GM21529 (cell line): ENCODE measurements around the gene AGAP1.
"Not testable (repeated sequence)": the region's sequence is repeated elsewhere in the genome, so short reads cannot be mapped to it uniquely, and the experiment has no call there.

Experiments
- ATAC-seq: cut with Tn5 transposase; IDR thresholded peaks from one replicate; pipeline ENCODE4 v1.9.1; 2021; ENCODE audit not compliant: unreplicated experiment

AGAP1 gene

DNA sequence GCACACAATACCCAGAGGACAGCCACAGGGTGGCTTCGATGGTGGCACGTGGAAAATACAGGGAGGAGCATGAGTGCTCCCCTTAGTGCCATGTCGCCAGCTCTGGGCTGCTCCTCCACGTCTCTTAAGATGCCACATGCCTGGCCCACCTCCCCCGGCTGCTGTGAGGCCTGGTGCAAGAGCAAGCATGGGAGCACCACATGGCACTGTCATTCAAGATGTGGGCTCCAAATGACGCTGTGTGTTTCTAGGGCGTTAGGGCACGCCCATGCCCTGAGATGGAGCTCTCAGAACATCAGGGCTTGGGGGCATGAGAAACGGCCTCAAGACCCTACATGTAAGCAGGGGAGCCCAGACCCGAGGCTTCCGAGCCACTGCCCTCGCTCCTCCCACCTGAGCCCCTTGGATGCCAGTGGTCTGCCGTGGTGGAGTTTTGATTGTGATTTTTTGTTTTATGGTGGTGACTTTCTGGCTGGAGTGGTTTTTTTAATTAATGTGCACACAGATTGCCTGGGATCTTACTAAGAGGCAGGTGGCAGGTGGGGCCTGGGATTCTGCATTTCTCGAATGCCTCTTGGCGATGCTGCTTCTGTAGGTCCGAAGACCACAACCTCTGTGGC lies 435.0 kb downstream of the AGAP1 start:
- ATAC-seq, result no peak

GRCh38 chr2:235930701-235931100 lies 436.9 kb downstream of the AGAP1 start:
- ATAC-seq, result no peak

- ATAC-seq, result no peak
These were observed 437.8 kb downstream of the AGAP1 start for GRCh38 chr2:235931676-235932075.

DNA sequence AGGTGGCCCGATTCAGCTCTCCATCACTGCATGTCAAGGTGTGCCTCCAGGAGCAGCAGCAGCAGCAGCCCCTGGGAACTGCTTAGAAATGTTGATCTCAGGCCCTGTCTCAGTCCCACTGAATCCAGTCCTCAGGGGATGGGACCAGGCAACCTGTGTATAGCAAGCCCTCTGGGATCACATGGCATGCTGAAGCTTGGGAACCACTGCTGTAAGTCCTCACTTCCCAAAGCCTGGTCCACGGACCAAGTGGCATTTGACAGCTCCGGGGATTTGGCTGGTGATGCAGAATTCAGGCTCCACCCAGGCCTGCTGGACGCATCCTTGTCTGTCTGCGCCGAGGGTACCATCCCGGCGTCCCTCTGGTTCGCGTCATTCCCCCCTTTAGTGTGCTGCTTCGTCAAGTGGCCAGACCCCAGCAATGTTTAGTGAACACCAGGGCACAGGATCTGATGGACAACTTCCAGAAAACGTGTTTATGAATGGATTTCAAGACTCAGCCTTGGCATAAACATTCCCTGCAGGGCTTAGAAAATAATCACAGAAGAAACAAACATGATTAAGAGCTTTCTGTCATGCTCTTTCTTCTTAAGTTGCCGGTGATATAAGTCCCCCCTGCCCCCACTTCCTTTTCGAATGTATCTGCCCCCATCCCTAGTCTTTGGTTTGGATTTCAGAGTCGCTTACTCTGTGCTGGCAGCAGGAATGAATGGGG lies 440.4 kb downstream of the AGAP1 start:
- ATAC-seq, result no peak

GRCh38 chr2:235934774-235935484 lies 441.1 kb downstream of the AGAP1 start:
- no peak for ATAC-seq

DNA sequence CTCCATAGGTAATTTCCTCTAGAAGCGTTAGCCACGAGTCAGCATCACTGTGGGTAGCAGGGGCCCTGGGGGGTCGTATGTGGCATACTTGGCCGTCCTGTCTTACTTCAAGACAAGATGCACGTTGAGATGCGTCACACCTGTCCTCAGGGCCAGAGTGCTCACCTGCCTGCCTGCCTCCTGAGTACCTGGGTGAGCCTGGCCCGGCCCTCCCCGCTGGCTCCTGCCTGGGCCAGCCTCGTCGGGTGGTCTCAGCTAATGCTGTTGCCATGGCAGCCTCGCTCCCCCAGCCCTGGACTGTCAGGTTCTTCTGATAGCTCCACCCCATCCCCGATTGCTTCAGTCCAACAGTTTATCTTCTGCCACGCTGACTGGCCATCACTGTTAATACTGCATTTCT lies 441.9 kb downstream of the AGAP1 start:
- ATAC-seq, result no peak

- ATAC-seq, result no peak
These were observed 442.6 kb downstream of the AGAP1 start for GRCh38 chr2:235936493-235936892.

- no peak for ATAC-seq
These were observed 443.2 kb downstream of the AGAP1 start for GRCh38 chr2:235937087-235937486.

DNA sequence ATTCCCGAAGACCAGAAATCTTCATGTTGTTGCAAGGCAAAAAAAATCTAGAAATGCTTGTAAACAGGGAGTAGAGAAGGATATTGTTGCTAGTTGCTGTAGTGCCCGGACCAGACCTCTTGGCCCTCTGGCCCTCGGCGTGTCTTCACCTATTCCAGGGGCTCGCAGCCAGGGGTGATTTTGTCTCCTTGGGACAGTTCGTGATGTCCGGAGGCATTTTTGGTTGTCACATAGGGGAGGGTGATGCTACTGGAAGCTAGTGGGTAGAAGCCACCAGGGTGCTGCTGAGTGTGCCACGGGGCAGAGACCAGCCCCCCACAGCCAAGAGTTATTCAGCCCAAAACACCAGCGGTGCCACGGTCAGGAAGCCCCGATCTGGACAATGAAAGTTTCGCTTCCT lies 443.7 kb downstream of the AGAP1 start:
- no peak for ATAC-seq

- no peak for ATAC-seq
These were observed 444.1 kb downstream of the AGAP1 start for GRCh38 chr2:235937936-235938335.

DNA sequence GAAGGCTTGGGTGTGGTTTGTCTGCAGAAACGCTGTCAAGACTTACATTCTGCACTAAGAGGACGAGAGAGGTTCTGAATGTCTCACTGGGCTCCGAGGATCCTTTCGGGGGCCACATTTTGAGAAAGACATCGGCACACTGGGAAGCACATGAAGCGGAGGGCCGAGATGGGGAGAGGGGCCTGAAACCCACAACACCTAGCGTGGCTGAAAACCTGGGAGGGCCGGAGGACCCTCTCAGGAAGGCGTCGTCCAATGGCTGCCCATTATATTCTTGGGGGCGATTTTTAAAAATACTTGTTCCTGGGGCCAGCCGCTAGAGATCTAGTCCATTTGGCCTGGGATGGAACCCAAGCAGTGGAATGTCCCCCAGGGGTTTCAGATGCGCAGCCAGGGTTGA lies 444.8 kb downstream of the AGAP1 start:
- no peak for ATAC-seq

DNA sequence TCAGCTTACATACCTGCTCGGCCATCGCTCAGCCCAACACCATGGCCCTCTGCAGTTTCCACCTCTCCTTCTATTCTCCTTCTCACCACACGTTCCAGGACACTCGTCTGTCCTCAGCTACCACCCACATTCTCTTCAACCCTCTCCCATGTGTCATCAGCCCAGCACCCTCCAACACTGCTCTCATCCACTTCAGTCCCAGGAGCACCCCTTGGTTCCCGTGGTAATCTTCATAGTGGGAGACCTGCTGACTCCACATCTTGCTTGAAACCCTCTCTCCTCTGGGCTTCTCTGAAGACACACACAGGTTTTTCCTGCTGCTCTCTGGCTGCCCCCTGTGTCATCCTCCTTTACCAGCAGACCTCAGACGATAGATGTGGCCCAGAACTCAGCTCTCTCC lies 445.6 kb downstream of the AGAP1 start:
- ATAC-seq, result no peak

DNA sequence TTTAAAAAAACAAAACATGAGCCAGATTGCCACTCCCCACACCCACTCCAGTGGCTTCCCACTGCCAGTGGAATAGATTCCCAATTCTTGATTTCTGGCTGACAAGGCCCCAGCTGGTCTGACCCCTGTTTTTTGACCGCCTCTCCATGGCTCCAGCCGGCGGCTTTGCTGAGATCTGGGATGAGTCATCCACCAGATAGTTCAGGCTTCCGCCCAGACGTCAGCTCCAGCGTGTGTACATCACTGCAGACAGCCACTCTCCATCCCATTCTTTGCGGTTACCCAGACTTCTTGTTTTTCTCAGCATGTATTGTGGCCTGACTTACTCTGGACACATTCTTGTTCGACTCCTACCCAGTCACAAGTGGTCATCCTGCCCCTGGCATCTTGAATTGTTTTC lies 446.5 kb downstream of the AGAP1 start:
- no peak for ATAC-seq

DNA sequence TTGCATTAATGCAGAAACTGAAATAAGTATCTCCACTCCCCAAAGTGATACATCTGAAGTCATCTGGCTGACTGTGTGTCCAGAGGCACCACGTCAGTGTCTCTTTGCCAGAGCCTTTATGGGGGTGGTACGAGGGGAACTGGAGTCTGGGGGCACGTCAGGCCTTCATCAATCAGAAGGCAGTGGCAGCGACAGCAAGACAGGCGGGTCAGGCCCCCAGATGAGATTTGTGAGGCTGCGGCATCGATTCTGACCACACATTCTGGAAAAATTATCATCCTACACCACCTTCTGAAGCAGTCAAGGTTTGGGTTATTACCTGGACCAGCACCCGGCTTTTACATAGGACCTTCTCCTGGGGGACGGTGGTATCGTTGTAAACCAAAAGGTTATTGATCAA lies 450.7 kb downstream of the AGAP1 start:
- ATAC-seq, result no peak

DNA sequence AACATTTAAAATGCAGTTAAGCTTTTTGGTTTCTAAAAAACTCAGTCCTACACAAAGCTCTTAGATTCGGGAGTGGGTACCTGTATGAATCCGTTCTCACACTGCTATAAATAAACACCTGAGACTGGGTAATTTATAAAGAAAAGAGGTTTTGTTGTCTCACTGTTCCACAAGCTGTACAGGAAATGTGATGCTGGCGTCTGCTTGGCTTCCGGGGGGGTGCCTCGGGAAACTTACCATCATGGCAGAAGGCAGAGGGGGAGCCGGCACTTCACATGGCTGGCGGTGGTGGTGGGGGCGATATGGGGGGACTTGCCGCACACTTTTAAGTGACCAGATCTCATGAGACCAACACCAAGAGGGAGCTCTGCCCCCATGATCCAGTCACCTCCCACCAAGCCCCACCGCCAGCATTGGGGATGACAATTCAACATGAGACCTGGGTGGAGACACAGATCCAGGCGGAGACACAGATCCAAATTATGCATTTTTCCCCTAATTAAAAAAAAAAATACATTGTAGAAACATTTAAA lies 451.8 kb downstream of the AGAP1 start:
- ATAC-seq, result no peak

DNA sequence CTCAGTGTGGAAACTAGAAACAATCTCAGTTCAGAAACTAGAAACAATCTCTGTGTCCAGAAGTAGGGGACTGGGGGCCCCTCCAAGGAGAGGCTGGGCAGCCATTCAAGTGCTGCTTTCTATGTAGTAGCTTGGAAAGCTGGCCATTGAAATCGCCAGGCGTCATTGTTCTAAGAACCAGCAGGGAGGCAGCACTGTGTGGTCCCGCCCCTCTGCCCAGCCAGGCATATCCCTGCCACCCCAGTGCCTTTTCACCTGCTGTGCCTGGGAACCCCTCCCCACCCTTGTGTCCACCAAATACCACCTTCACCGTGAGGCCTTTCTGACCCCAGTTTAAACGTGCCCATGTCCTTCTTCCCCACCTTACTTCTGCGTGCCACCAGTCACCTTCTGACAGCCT lies 452.7 kb downstream of the AGAP1 start:
- ATAC-seq, result no peak

- ATAC-seq, result not testable (repeated sequence)
These were observed 453.2 kb downstream of the AGAP1 start for GRCh38 chr2:235947055-235947454.

GRCh38 chr2:235949567-235950472 lies 456.0 kb downstream of the AGAP1 start:
- no peak for ATAC-seq

DNA sequence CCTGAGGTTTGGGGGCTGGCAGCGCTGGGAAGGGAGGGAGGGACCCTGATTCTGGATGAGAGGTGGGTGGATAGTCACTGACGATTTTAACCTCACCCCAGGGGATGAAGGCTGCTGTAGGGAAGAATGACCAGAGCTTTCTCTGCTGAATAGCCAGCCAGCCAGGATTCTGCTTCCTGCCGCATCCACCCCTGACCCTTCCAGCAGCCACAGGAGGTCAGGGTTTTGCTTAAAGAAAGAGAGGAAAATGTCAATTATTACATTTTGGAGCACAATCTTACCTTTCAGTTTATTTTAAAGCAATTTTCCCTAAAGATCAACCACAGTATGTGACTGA lies 456.6 kb downstream of the AGAP1 start:
- no peak for ATAC-seq

GRCh38 chr2:235951493-235951892 lies 457.6 kb downstream of the AGAP1 start:
- ATAC-seq, result no peak

DNA sequence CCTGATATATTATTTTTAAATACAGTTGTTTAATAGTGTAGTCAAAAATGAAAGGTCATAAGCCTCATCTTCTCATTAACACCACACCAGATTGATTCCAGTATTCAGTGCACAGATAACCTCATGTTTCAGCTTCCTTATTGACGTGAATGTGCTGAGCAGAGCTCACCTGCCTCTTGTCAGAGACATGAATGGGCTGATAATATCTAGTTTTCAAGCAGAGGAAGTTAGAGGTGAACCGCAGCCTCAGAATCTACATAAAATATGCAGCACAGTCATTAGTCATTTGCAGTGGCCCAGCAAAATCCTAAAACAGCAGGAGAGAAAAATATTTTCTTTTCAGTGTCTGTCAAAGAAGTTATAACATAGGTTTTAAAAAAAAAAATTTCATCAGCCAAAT lies 458.1 kb downstream of the AGAP1 start:
- ATAC-seq, result no peak
